ENCODE results near the gene KCP.

DNA sequence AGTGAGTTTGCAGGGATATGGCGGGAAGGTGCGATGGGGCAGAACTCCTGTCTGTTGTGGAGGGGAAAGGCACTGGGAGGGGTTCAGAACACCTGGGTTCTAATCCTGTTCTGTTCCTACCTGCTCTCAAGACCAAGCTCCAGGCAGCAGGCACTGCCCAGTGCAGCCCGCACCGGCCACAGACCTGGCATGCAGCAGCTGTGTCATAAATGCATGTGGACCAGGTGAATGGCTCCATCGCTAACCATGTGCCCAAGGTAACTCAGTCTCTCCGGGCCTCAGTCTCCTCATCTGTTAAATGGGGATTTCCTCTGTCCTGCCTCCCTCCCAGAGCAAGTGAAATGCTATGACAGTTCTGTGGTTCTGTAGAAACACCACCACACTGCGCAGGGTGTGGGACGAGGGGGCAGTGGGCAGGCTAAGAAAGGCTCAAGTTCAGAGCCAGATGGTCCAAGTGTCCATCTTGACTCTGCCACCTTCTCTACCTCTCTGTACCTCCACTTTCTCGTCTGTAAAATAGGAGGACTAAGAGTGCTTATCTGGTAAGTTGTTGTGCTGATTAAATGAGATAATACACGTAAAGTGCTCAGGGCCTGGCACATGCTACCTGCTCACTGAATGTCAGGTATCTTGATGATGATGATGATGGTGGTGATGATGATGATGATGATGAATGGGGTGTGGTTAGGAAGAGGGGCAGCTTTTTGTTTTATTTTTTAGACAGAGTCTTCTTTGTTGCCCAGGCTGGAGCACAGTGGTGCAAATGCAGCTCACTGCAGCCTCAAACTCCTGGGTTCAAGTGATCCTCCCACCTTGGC lies 24.9 kb downstream of the KCP start:
- TF ChIP-seq, protein P1, sequence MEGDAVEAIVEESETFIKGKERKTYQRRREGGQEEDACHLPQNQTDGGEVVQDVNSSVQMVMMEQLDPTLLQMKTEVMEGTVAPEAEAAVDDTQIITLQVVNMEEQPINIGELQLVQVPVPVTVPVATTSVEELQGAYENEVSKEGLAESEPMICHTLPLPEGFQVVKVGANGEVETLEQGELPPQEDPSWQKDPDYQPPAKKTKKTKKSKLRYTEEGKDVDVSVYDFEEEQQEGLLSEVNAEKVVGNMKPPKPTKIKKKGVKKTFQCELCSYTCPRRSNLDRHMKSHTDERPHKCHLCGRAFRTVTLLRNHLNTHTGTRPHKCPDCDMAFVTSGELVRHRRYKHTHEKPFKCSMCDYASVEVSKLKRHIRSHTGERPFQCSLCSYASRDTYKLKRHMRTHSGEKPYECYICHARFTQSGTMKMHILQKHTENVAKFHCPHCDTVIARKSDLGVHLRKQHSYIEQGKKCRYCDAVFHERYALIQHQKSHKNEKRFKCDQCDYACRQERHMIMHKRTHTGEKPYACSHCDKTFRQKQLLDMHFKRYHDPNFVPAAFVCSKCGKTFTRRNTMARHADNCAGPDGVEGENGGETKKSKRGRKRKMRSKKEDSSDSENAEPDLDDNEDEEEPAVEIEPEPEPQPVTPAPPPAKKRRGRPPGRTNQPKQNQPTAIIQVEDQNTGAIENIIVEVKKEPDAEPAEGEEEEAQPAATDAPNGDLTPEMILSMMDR (optimal IDR thresholded peaks at IDR 0.05 in 1 of 3, IDR thresholded peaks at IDR 0.05 in 1 of 3, conservative IDR thresholded peaks at IDR 0.05 in 1 of 3; ENCODE audit: extremely low read depth in 1 of 3, insufficient read depth in 2 of 3, low read length in 3 of 3), result no peak
- no peak for TF ChIP-seq EZH2 (IDR thresholded peaks at IDR 0.05; ENCODE audit: low read length)

All from keratinocyte (primary cell).